Endothelial cell of umbilical vein (primary cell): ENCODE results near the gene ATXN10. TPM values are rescaled to one million over a fixed set of nuclear protein-coding genes. Genes with fewer than 3 reads are reported as not detected.

Source experiments
- BruUV-seq: library from RNA; stranded (reverse); fragments of 400-500 nt; replicated peaks from 2 replicates; lab custom pipeline; 2021; lab: Mats Ljungman, UMichigan
- CTCF ChIA-PET: fragments of 300-600, 350-600 bp; sonication (Branson Sonifier 250); formaldehyde crosslinking; loops from one replicate; lab custom pipeline; 2021; ENCODE audit warnings: antibody characterized with exemption, inconsistent platforms; lab: Charles Lee
- POLR2A ChIA-PET: fragments of 300-600, 350-600 bp; sonication (Branson Sonifier 250); formaldehyde crosslinking; loops from one replicate; lab custom pipeline; 2021; ENCODE audit warnings: antibody characterized with exemption, inconsistent platforms; lab: Charles Lee
- DNase-seq: peaks from one replicate; pipeline ENCODE4 v3.0.0-alpha.2; 2011; ENCODE audit warnings: low read depth, low spot score
- FAIRE-seq: peaks from 2 replicates; lab custom pipeline; 2011; peaks lifted over from hg19 to GRCh38; lab: Jason Lieb, UNC
- H2AFZ ChIP-seq: 2 replicates; pipeline ENCODE4 v1.6.0; 2012; ENCODE audit warnings: low read depth, low read length, control low read depth, inconsistent platforms
- H3K27ac ChIP-seq: 2 replicates; pipeline ENCODE4 v1.5.1; 2011; ENCODE audit warnings: low read depth, mild to moderate bottlenecking, control low read depth, low read length, moderate library complexity; ENCODE audit not compliant: insufficient read depth
- H3K27me3 ChIP-seq, 2 experiments: 2 replicates each; pipeline versions ENCODE4 v1.6.0 to v1.6.1; 2011; ENCODE audit warnings: low read length in 2 of 2, mixed read lengths in 1 of 2; ENCODE audit not compliant: control insufficient read depth in 2 of 2, insufficient read depth in 2 of 2
- H3K36me3 ChIP-seq, 2 experiments: 2 replicates in 1 of 2; 3 replicates in 1 of 2; pipeline ENCODE4 v1.5.1; 2011; ENCODE audit warnings: low read length in 2 of 2, mild to moderate bottlenecking in 1 of 2, moderate library complexity in 1 of 2; ENCODE audit not compliant: control insufficient read depth in 2 of 2, insufficient read depth in 2 of 2; ENCODE audit errors: extremely low read depth in 1 of 2
- H3K4me1 ChIP-seq: 3 replicates; pipeline ENCODE4 v1.5.1; 2011; ENCODE audit warnings: mild to moderate bottlenecking, low read length; ENCODE audit not compliant: control insufficient read depth, insufficient read depth; ENCODE audit errors: extremely low read depth
- H3K4me2 ChIP-seq: 2 replicates; pipeline ENCODE4 v1.6.1; 2011; ENCODE audit warnings: low read length, control low read depth, mixed read lengths; ENCODE audit not compliant: insufficient read depth
- H3K4me3 ChIP-seq, 3 experiments: fragments of 200-600 bp in 1 of 3; sonication (generic), shearing (Covaris generic) in 1 of 3; replicated peaks in 1 of 3; 2 replicates each; pipeline ENCODE4 v1.5.1; 2011 to 2016; ENCODE audit warnings: control low read depth in 3 of 3, low read length in 3 of 3, mild to moderate bottlenecking in 2 of 3, inconsistent platforms in 1 of 3, low read depth in 1 of 3, moderate library complexity in 1 of 3; ENCODE audit not compliant: insufficient read depth in 1 of 3
- H3K79me2 ChIP-seq: 2 replicates; pipeline ENCODE4 v1.6.0; 2012; ENCODE audit warnings: low read length, inconsistent platforms; ENCODE audit not compliant: control insufficient read depth, insufficient read depth
- H3K9ac ChIP-seq: replicated peaks from 2 replicates; pipeline ENCODE3; 2011; ENCODE audit warnings: low read length, control low read depth; ENCODE audit not compliant: insufficient read depth; ENCODE audit errors: extremely low read depth
- H3K9me1 ChIP-seq: replicated peaks from 3 replicates; pipeline ENCODE4 v1.6.0; 2011; ENCODE audit warnings: mild to moderate bottlenecking, low read length; ENCODE audit not compliant: control insufficient read depth, insufficient read depth; ENCODE audit errors: extremely low read depth
- H3K9me3 ChIP-seq: replicated peaks from 2 replicates; pipeline ENCODE4 v1.5.1; 2012; ENCODE audit warnings: low read length, inconsistent platforms; ENCODE audit not compliant: control insufficient read depth, insufficient read depth
- H4K20me1 ChIP-seq: replicated peaks from 2 replicates; pipeline ENCODE3; 2011; ENCODE audit warnings: mild to moderate bottlenecking, low read length; ENCODE audit not compliant: control insufficient read depth, insufficient read depth; ENCODE audit errors: extremely low read depth
- CTCF ChIP-seq, 2 donors: IDR thresholded peaks; 1 replicate in 1 of 2; 2 replicates in 1 of 2; pipeline ENCODE4 v1.5.1; 2011; ENCODE audit warnings: low read length in 2 of 2, mild to moderate bottlenecking in 2 of 2, moderate library complexity in 2 of 2, control low read depth in 1 of 2, inconsistent platforms in 1 of 2, low read depth in 1 of 2; ENCODE audit not compliant: insufficient read depth in 1 of 2; ENCODE audit errors: extremely low read depth in 1 of 2
- EZH2 ChIP-seq: IDR thresholded peaks from 2 replicates; pipeline ENCODE4 v1.6.1; 2012; ENCODE audit warnings: borderline replicate concordance, low read depth, mild to moderate bottlenecking, moderate library complexity, low read length, inconsistent platforms; ENCODE audit not compliant: severe bottlenecking
- FOS ChIP-seq: IDR thresholded peaks from 2 replicates; pipeline ENCODE4 v1.6.1; 2011; ENCODE audit warnings: mild to moderate bottlenecking, low read length, moderate library complexity, borderline replicate concordance; ENCODE audit not compliant: insufficient read depth
- GATA2 ChIP-seq: IDR thresholded peaks from 2 replicates; pipeline ENCODE4 v1.7.0; 2011; ENCODE audit warnings: low read depth, mild to moderate bottlenecking, moderate library complexity, mixed read lengths, low read length; ENCODE audit not compliant: insufficient read length, insufficient read depth
- JUN ChIP-seq: IDR thresholded peaks from 2 replicates; pipeline ENCODE4 v1.6.1; 2011; ENCODE audit warnings: borderline replicate concordance, low read depth; ENCODE audit not compliant: insufficient read length, insufficient read depth
- MAX ChIP-seq: IDR thresholded peaks from 2 replicates; pipeline ENCODE4 v1.6.1; 2011; ENCODE audit not compliant: insufficient read depth, insufficient read length
- MYC ChIP-seq: IDR thresholded peaks from one replicate; pipeline ENCODE4 v1.6.1; 2011; ENCODE audit warnings: mild to moderate bottlenecking, low read depth, low read length
- POLR2A ChIP-seq: IDR thresholded peaks from 2 replicates; pipeline ENCODE4 v1.6.1; 2012; ENCODE audit warnings: low read depth, mild to moderate bottlenecking, control low read depth, low read length
- POLR2AphosphoS5 ChIP-seq: IDR thresholded peaks from 2 replicates; pipeline ENCODE4 v1.6.1; 2012; ENCODE audit warnings: low read depth, mild to moderate bottlenecking, control low read depth, low read length, moderate library complexity; ENCODE audit not compliant: insufficient read depth
- dilution Hi-C: fragments of 300-500 bp; cut with MboI; formaldehyde crosslinking; loops from one replicate; pipeline ENCODE4 v1.15.0; 2019; ENCODE audit warnings: low sequenced_read_pairs; ENCODE audit not compliant: extremely low pct_ligation_motif_present
- intact Hi-C: fragments of 100-400 bp; cut with micrococcal nuclease; formaldehyde crosslinking; loops from one replicate; pipeline ENCODE4 v1.10.0; 2022
- polyA plus RNA-seq, 4 experiments: library from polyadenylated mRNA; depleted of rRNA in 3 of 4; stranded (reverse) in 3 of 4; unstranded in 1 of 4; fragments of >200 nt; gene quantifications; 2 replicates each; pipeline versions ENCODE4 v1.2.1 to v1.2.3, GENCODE V29; 2011 to 2012; ENCODE audit warnings: missing spikeins in 1 of 4
- total RNA-seq: library from RNA; stranded (reverse); gene quantifications from 2 replicates; pipeline ENCODE4 v1.2.3, GENCODE V29; 2021

ATXN10 gene
- total and polyA plus RNA-seq, 2 donors (not counting 3 experiments of a cell fraction or from before 2014, with no cell fraction given) = 73.2 to 91.9 TPM

GRCh38 chr22:45845076-45845487 is 173.4 kb downstream of the ATXN10 start:
- no peaks in the 10 kb centered on the region for H3K9me1 ChIP-seq
- no peaks in the 10 kb centered on the region for H3K9me3 ChIP-seq
- DNase-seq (no peak), FAIRE-seq (no peak)
- intact Hi-C loops = no loop called here
- no peaks in the 10 kb centered on the region for H3K4me1 ChIP-seq
- no peaks in the 10 kb centered on the region for H3K27me3 ChIP-seq
- BruUV-seq = no TSS peak
- POLR2A ChIA-PET = no interaction called here
- no peaks in the 10 kb centered on the region for H4K20me1 ChIP-seq
- H3K9ac ChIP-seq = no peak overlapping the region
- H3K27ac ChIP-seq = no peak overlapping the region
- no peaks in the 10 kb centered on the region for H3K79me2 ChIP-seq
- H3K4me2 ChIP-seq = no peak overlapping the region
- H3K36me3 ChIP-seq = no peaks in the 10 kb centered on the region
- TF ChIP-seq JUN = no peak
- no peak for TF ChIP-seq FOS
- no peak for TF ChIP-seq MYC
- dilution Hi-C loops = no loop called here
- CTCF ChIA-PET = interaction anchor here (0.6 to 3.1 kb wide), 3 partner anchors 19 to 173 kb away, joined by 3 to 22 read pairs (median 3); partner anchors contain the start of gene ATXN10
- no peak overlapping the region for H2AFZ ChIP-seq
- no peak overlapping the region for H3K4me3 ChIP-seq

GRCh38 chr22:45846952-45847351 is 175.3 kb downstream of the ATXN10 start:
- dilution Hi-C loops = no loop called here
- intact Hi-C loops = no loop called here
- Histone ChIP-seq H2AFZ (no peak overlapping the region), H3K9me3 (no peaks in the 10 kb centered on the region), H3K79me2 (no peaks in the 10 kb centered on the region), H3K9me1 (no peaks in the 10 kb centered on the region), H3K4me1 (no peaks in the 10 kb centered on the region), H3K36me3 (peaks cover 0 to 3% of the 10 kb centered on the region in 2 experiments), H3K27me3 (no peaks in the 10 kb centered on the region), H4K20me1 (no peaks in the 10 kb centered on the region), H3K9ac (no peak overlapping the region), H3K4me2 (no peak overlapping the region), H3K27ac (no peak overlapping the region), H3K4me3 (no peak overlapping the region)
- no peak for DNase-seq
- POLR2A ChIA-PET = no interaction called here
- no peak for FAIRE-seq
- no TSS peak for BruUV-seq
- CTCF ChIA-PET = no interaction called here
- TF ChIP-seq POLR2AphosphoS5 (no peak), FOS (no peak), EZH2 (no peak), CTCF (IDR thresholded peaks at IDR 0.05; ENCODE audit: extremely low read depth in 1 of 2, insufficient read depth in 1 of 2, low read depth in 1 of 2, low read length in 2 of 2) (no peak), GATA2 (no peak), MYC (no peak), POLR2A (no peak), MAX (no peak), JUN (no peak)
